ENCODE data around the gene ISG20L2.
A peak's percentile ranks its signal among the peaks of the same experiment; 100 is the strongest.

Gene ISG20L2

GRCh38 chr1:156740741-156741480 is 12.3 kb upstream of the ISG20L2 start, which contains the start of gene MRPL24:
Gene MRPL24 (minus strand): TSS chr1:156741088. CDS start chr1:156738704, 2,384 bp downstream.
- DNase-seq (ENCODE audit: low read depth) = peak; percentile 99

GRCh38 chr1:156740237-156740740 is 11.7 kb upstream of the ISG20L2 start:
- no peak for DNase-seq (ENCODE audit: low read depth)

GRCh38 chr1:156738916-156739315 is 10.3 kb upstream of the ISG20L2 start:
- DNase-seq (ENCODE audit: low read depth) = no peak

- no peak for DNase-seq (ENCODE audit: low read depth)
Measured at GRCh38 chr1:156738407-156738806, 9.8 kb upstream of the ISG20L2 start.

- DNase-seq (ENCODE audit: low read depth) = no peak
Measured at GRCh38 chr1:156733989-156734584, 5.5 kb upstream of the ISG20L2 start.

- no peak for DNase-seq (ENCODE audit: low read depth)
Measured at GRCh38 chr1:156727926-156728598, 504 bp downstream of the ISG20L2 start, which contains the start of gene METTL25B. Gene METTL25B (plus strand): TSS chr1:156728469. CDS start chr1:156729105, 636 bp downstream.

GRCh38 chr1:156727492-156727891 is 1.1 kb downstream of the ISG20L2 start:
- no peak for DNase-seq (ENCODE audit: low read depth)

- no peak for DNase-seq (ENCODE audit: low read depth)
Measured at GRCh38 chr1:156726549-156727226, 1.9 kb downstream of the ISG20L2 start.

GRCh38 chr1:156725683-156726280 is 2.8 kb downstream of the ISG20L2 start:
- DNase-seq (ENCODE audit: low read depth) = peak; percentile 89

- no peak for DNase-seq (ENCODE audit: low read depth)
Measured at GRCh38 chr1:156721535-156721934, 7.0 kb downstream of the ISG20L2 start.

- no peak for DNase-seq (ENCODE audit: low read depth)
Measured at GRCh38 chr1:156721131-156721530, 7.4 kb downstream of the ISG20L2 start.

- no peak for DNase-seq (ENCODE audit: low read depth)
Measured at GRCh38 chr1:156717351-156717750, 11.2 kb downstream of the ISG20L2 start.

- no peak for DNase-seq (ENCODE audit: low read depth)
Measured at GRCh38 chr1:156714830-156715229, 13.7 kb downstream of the ISG20L2 start.

- DNase-seq (ENCODE audit: low read depth) = no peak
Measured at GRCh38 chr1:156712626-156713025, 15.9 kb downstream of the ISG20L2 start.

GRCh38 chr1:156711011-156711817 is 17.4 kb downstream of the ISG20L2 start:
- no peak for DNase-seq (ENCODE audit: low read depth)

- DNase-seq (ENCODE audit: low read depth) = no peak
Measured at GRCh38 chr1:156709757-156710489, 18.6 kb downstream of the ISG20L2 start.

- DNase-seq (ENCODE audit: low read depth) = no peak
Measured at GRCh38 chr1:156709031-156709430, 19.5 kb downstream of the ISG20L2 start.

GRCh38 chr1:156708218-156708661 is 20.3 kb downstream of the ISG20L2 start:
- no peak for DNase-seq (ENCODE audit: low read depth)

GRCh38 chr1:156707417-156708217 is 20.9 kb downstream of the ISG20L2 start:
- no peak for DNase-seq (ENCODE audit: low read depth)

Data from fibroblast of the conjunctiva (primary cell).